GM21526 (cell line): Measurements from ENCODE around the gene KIR3DL1.
"Not testable (repeated sequence)": the region's sequence is repeated elsewhere in the genome, so short reads cannot be mapped to it uniquely, and the experiment has no call there.

Experiments
- ATAC-seq: cut with Tn5 transposase; IDR thresholded peaks from one replicate; pipeline ENCODE4 v1.9.1; 2021; ENCODE audit warnings: moderate library complexity; ENCODE audit not compliant: unreplicated experiment, low FRiP score

The KIR3DL1 gene

GRCh38 chr19:54816251-54816650, at the start of gene KIR3DL1:
Gene KIR3DL1 (plus strand): TSS chr19:54816468.
- ATAC-seq = not testable (repeated sequence)

GRCh38 chr19:54769646-54770045, 46.6 kb upstream of the KIR3DL1 start, which contains the start of gene KIR2DL1:
Gene KIR2DL1 (plus strand): TSS chr19:54769793. CDS start chr19:54769851, 58 bp downstream.
- ATAC-seq = not testable (repeated sequence)

- not testable (repeated sequence) for ATAC-seq
Measured at GRCh38 chr19:54770511-54770910, 45.8 kb upstream of the KIR3DL1 start.

- ATAC-seq = not testable (repeated sequence)
Measured at GRCh38 chr19:54771018-54771960, 45.0 kb upstream of the KIR3DL1 start.

- not testable (repeated sequence) for ATAC-seq
Measured at GRCh38 chr19:54772666-54773065, 43.6 kb upstream of the KIR3DL1 start.

- not testable (repeated sequence) for ATAC-seq
Measured at GRCh38 chr19:54775095-54775815, 41.0 kb upstream of the KIR3DL1 start.

GRCh38 chr19:54775830-54776229, 40.4 kb upstream of the KIR3DL1 start:
- ATAC-seq = not testable (repeated sequence)

GRCh38 chr19:54777851-54778250, 38.4 kb upstream of the KIR3DL1 start:
- ATAC-seq = not testable (repeated sequence)

- ATAC-seq = not testable (repeated sequence)
Measured at GRCh38 chr19:54778896-54779295, 37.4 kb upstream of the KIR3DL1 start.

GRCh38 chr19:54782916-54783315, 33.4 kb upstream of the KIR3DL1 start:
- not testable (repeated sequence) for ATAC-seq

GRCh38 chr19:54786091-54786723, 30.1 kb upstream of the KIR3DL1 start:
- not testable (repeated sequence) for ATAC-seq

GRCh38 chr19:54788154-54788553, 28.1 kb upstream of the KIR3DL1 start:
- ATAC-seq = not testable (repeated sequence)

- ATAC-seq = no peak
Measured at GRCh38 chr19:54790711-54791110, 25.6 kb upstream of the KIR3DL1 start.

- no peak for ATAC-seq
Measured at GRCh38 chr19:54791476-54791875, 24.8 kb upstream of the KIR3DL1 start.

- no peak for ATAC-seq
Measured at GRCh38 chr19:54792814-54793213, 23.5 kb upstream of the KIR3DL1 start.

- no peak for ATAC-seq
Measured at GRCh38 chr19:54795758-54796157, 20.5 kb upstream of the KIR3DL1 start.

- no peak for ATAC-seq
Measured at GRCh38 chr19:54803410-54803809, 12.9 kb upstream of the KIR3DL1 start, which contains the start of gene KIR2DL4. Gene KIR2DL4 (plus strand): TSS chr19:54803610. CDS start chr19:54803652, 42 bp downstream.

- ATAC-seq = no peak
Measured at GRCh38 chr19:54804101-54804500, 12.2 kb upstream of the KIR3DL1 start.

GRCh38 chr19:54804571-54804970, 11.7 kb upstream of the KIR3DL1 start:
- no peak for ATAC-seq

GRCh38 chr19:54805665-54806515, 10.4 kb upstream of the KIR3DL1 start:
- no peak for ATAC-seq
